HEK293T (cell line): Measurements from ENCODE around the gene CDCA5.

Source experiments
- CTCF ChIA-PET: fragments of 350-600 bp; formaldehyde crosslinking; extraction: SDS; loops from one replicate; lab custom pipeline; 2021; ENCODE audit warnings: antibody characterized with exemption, inconsistent platforms; lab: Yijun Ruan, JAX
- POLR2A ChIA-PET: fragments of 350-600 bp; formaldehyde crosslinking; extraction: SDS; loops from one replicate; lab custom pipeline; 2020; ENCODE audit warnings: antibody characterized with exemption, inconsistent platforms; lab: Yijun Ruan, JAX
- DNase-seq: peaks from one replicate; pipeline ENCODE4 v3.0.0; 2012; ENCODE audit warnings: mixed read lengths; ENCODE audit errors: extremely low spot score
- ARNT ChIP-seq: fragments of 450-650 bp; IDR thresholded peaks from 2 replicates; pipeline ENCODE4 v1.6.1; 2017; ENCODE audit warnings: mild to moderate bottlenecking
- BHLHE40 ChIP-seq: fragments of 450-650 bp; IDR thresholded peaks from 2 replicates; pipeline ENCODE4 v1.6.1; 2016; ENCODE audit warnings: mild to moderate bottlenecking, moderate library complexity, borderline replicate concordance
- CTBP1 ChIP-seq: fragments of 450-650 bp; IDR thresholded peaks from 2 replicates; pipeline ENCODE4 v1.6.1; 2016; ENCODE audit warnings: borderline replicate concordance
- ELF4 ChIP-seq: fragments of 450-650 bp; IDR thresholded peaks from 2 replicates; pipeline ENCODE4 v1.6.1; 2017; ENCODE audit warnings: antibody characterized with exemption
- FOXA1 ChIP-seq: fragments of 450-650 bp; IDR thresholded peaks from 2 replicates; pipeline ENCODE4 v1.6.1; 2016; ENCODE audit warnings: mild to moderate bottlenecking
- FOXK2 ChIP-seq: fragments of 450-650 bp; IDR thresholded peaks from 2 replicates; pipeline ENCODE4 v1.6.1; 2016; ENCODE audit warnings: mild to moderate bottlenecking
- FOXM1 ChIP-seq: fragments of 450-650 bp; IDR thresholded peaks from 2 replicates; pipeline ENCODE4 v1.6.1; 2017; ENCODE audit warnings: mild to moderate bottlenecking, borderline replicate concordance
- HDGF ChIP-seq: fragments of 450-650 bp; IDR thresholded peaks from 2 replicates; pipeline ENCODE4 v1.6.1; 2017; ENCODE audit warnings: antibody characterized with exemption, borderline replicate concordance
- L3MBTL2 ChIP-seq: fragments of 450-650 bp; conservative IDR thresholded peaks from 2 replicates; pipeline ENCODE4 v1.6.1; 2016; ENCODE audit warnings: mild to moderate bottlenecking
- LEF1 ChIP-seq: fragments of 450-650 bp; IDR thresholded peaks from 2 replicates; pipeline ENCODE4 v1.6.1; 2017; ENCODE audit warnings: mild to moderate bottlenecking, borderline replicate concordance
- NFRKB ChIP-seq: fragments of 450-650 bp; IDR thresholded peaks from 2 replicates; pipeline ENCODE4 v1.6.1; 2016; ENCODE audit warnings: mild to moderate bottlenecking, moderate library complexity
- PKNOX1 ChIP-seq: fragments of 450-650 bp; IDR thresholded peaks from 2 replicates; pipeline ENCODE4 v1.6.1; 2016
- SP1 ChIP-seq: fragments of 450-650 bp; IDR thresholded peaks from 2 replicates; pipeline ENCODE4 v1.6.1; 2017
- SUZ12 ChIP-seq: fragments of 450-650 bp; IDR thresholded peaks from 2 replicates; pipeline ENCODE4 v1.6.1; 2016; ENCODE audit warnings: mild to moderate bottlenecking
- TARDBP ChIP-seq: fragments of 450-650 bp; IDR thresholded peaks from 2 replicates; pipeline ENCODE4 v1.6.1; 2016
- ZNF384 ChIP-seq: fragments of 450-650 bp; IDR thresholded peaks from 2 replicates; pipeline ENCODE4 v1.6.1; 2016

CDCA5 gene

GRCh38 chr11:65058419-65059054, 25.3 kb downstream of the CDCA5 start, which contains the start of gene NAALADL1:
Gene NAALADL1 (minus strand): TSS chr11:65058553. CDS start chr11:65058521, 32 bp downstream.
- ChIA-PET POLR2A (interaction anchor here (0.6 to 2.0 kb wide), 2 partner anchors 17 to 20 kb away, joined by 3 to 10 read pairs; partner anchors contain the start of gene SAC3D1), CTCF (no interaction called here)
- no peak for DNase-seq
- TF ChIP-seq LEF1, result no peak
- no peak for TF ChIP-seq SP1
- TF ChIP-seq BHLHE40, result no peak

GRCh38 chr11:65058012-65058411, 25.8 kb downstream of the CDCA5 start:
- ChIA-PET POLR2A (interaction anchor here (2.0 kb wide), 1 partner anchor 17 kb away, joined by 10 read pairs; the partner anchor contains the start of gene SAC3D1), CTCF (no interaction called here)
- TF ChIP-seq FOXA1, result no peak
- no peak for TF ChIP-seq HDGF
- no peak for TF ChIP-seq ZNF384
- no peak for TF ChIP-seq BHLHE40
- no peak for TF ChIP-seq TARDBP
- no peak for TF ChIP-seq L3MBTL2
- no peak for TF ChIP-seq CTBP1
- TF ChIP-seq SP1, result no peak
- no peak for TF ChIP-seq NFRKB
- no peak for TF ChIP-seq FOXM1
- TF ChIP-seq FOXK2, result no peak
- no peak for TF ChIP-seq LEF1
- no peak for TF ChIP-seq SUZ12
- no peak for TF ChIP-seq ARNT
- TF ChIP-seq PKNOX1, result no peak
- no peak for TF ChIP-seq ELF4
- DNase-seq, result no peak

GRCh38 chr11:65057526-65057925, 26.3 kb downstream of the CDCA5 start:
- TF ChIP-seq SP1 (no peak), ZNF384 (no peak), CTBP1 (no peak), BHLHE40 (no peak), ARNT (no peak), ELF4 (no peak), NFRKB (no peak), L3MBTL2 (no peak), FOXK2 (no peak), LEF1 (no peak), TARDBP (no peak), SUZ12 (no peak), FOXA1 (no peak), PKNOX1 (no peak), HDGF (no peak), FOXM1 (no peak)
- ChIA-PET CTCF (no interaction called here), POLR2A (interaction anchor here (2.0 kb wide), 1 partner anchor 16 kb away, joined by 10 read pairs; the partner anchor contains the start of gene SAC3D1)
- DNase-seq, result no peak

GRCh38 chr11:65056999-65057398, 26.8 kb downstream of the CDCA5 start:
- CTCF ChIA-PET, result interaction anchor here (0.6 kb wide), 1 partner anchor 18 kb away, joined by 3 read pairs; no protein-coding TSS in a partner anchor
- DNase-seq, result no peak
- POLR2A ChIA-PET, result no interaction called here
- TF ChIP-seq PKNOX1 (no peak), NFRKB (no peak), ZNF384 (no peak), FOXM1 (no peak), ELF4 (no peak), SP1 (no peak), HDGF (no peak), L3MBTL2 (no peak), ARNT (no peak), SUZ12 (no peak), FOXK2 (no peak), CTBP1 (no peak), LEF1 (no peak), BHLHE40 (no peak), TARDBP (no peak)

GRCh38 chr11:65055538-65055937, 28.3 kb downstream of the CDCA5 start:
- ChIA-PET POLR2A (no interaction called here), CTCF (interaction anchor here (0.6 kb wide), 1 partner anchor 211 kb away, joined by 3 read pairs; the partner anchor contains the start of gene CDC42BPG)
- DNase-seq, result no peak
- TF ChIP-seq CTBP1 (no peak), L3MBTL2 (no peak), SP1 (no peak), BHLHE40 (no peak), NFRKB (no peak), ELF4 (no peak)
